ENCODE data around the gene C11orf97. TPM values are rescaled to one million over a fixed set of nuclear protein-coding genes. Genes with fewer than 3 reads are reported as not detected.

C11orf97 gene
- total and polyA plus RNA-seq, 2 donors (not counting 1 experiment from before 2014, with no cell fraction given) = not detected

- intact Hi-C loops (cut with micrococcal nuclease) = loop anchor here (10.0 kb wide), 1 partner anchor 608 kb away; no protein-coding TSS in a partner anchor
- CTCF ChIA-PET = interaction anchor here (1.3 kb wide), 1 partner anchor 10 kb away, joined by 5 read pairs; no protein-coding TSS in a partner anchor
Measured at GRCh38 chr11:94526645-94527438, 14.6 kb downstream of the C11orf97 start.

More at GRCh38 chr11:94526645-94527438, 14.6 kb downstream of the C11orf97 start:
- Histone ChIP-seq H3K9me3 (ENCODE audit: control extremely low read depth in 1 of 3, control insufficient read depth in 2 of 3, insufficient read depth in 1 of 3, low read length in 2 of 3) (no peaks in the 10 kb centered on the region), H3K4me1 (ENCODE audit: control insufficient read depth in 2 of 2, insufficient read depth in 2 of 2, low read length in 2 of 2) (no peaks in the 10 kb centered on the region), H3K4me2 (replicated peaks; ENCODE audit: low read depth, low read length, poor library complexity, severe bottlenecking) (no peak overlapping the region), H3K27me3 (replicated peaks in 1 of 4; ENCODE audit: control extremely low read depth in 1 of 4, control insufficient read depth in 3 of 4, insufficient read depth in 4 of 4, low read length in 3 of 4) (peaks cover 0 to 8% (median 0%) of the 10 kb centered on the region in 4 experiments), H2AFZ (ENCODE audit: insufficient read depth, low read depth, low read length, poor library complexity, severe bottlenecking) (no peak overlapping the region), H4K20me1 (ENCODE audit: control insufficient read depth, insufficient read depth, low read length, poor library complexity, severe bottlenecking) (no peaks in the 10 kb centered on the region), H3K4me3 (ENCODE audit: control extremely low read depth in 1 of 5, extremely low read depth in 1 of 5, insufficient read depth in 1 of 5, low read depth in 2 of 5, low read length in 4 of 5) (no peak overlapping the region), H3K79me2 (ENCODE audit: control insufficient read depth, insufficient read depth, low read length) (no peaks in the 10 kb centered on the region), H3K27ac (ENCODE audit: low read length in 2 of 2) (no peak overlapping the region), H3K9ac (ENCODE audit: low read length) (no peak overlapping the region), H3K36me3 (replicated peaks in 1 of 2; ENCODE audit: control extremely low read depth in 1 of 2, control insufficient read depth in 1 of 2, extremely low read depth in 1 of 2, insufficient read depth in 2 of 2, low read length in 1 of 2) (no peaks in the 10 kb centered on the region)
- POLR2A ChIA-PET = no interaction called here
- WGBS (ENCODE audit: insufficient coverage) = no CpG with 5 or more reads among the region's 4 CpGs
- no peaks in the 10 kb centered on the region for H3K4me1 Mint-ChIP-seq
- no peak overlapping the region for H3K4me3 Mint-ChIP-seq
- ATAC-seq (ENCODE audit: low read depth) (no peak), DNase-seq (no peak)
- H3K27me3 Mint-ChIP-seq = peaks cover 30% of the 10 kb centered on the region
- H3K9me3 Mint-ChIP-seq (ENCODE audit: insufficient read depth) = no peaks in the 10 kb centered on the region
- TF ChIP-seq EZH2 (IDR thresholded peaks at IDR 0.05; ENCODE audit: borderline replicate concordance, insufficient read depth, low read depth, low read length, poor library complexity, severe bottlenecking) = no peak
- no peak for TF ChIP-seq CTCF (IDR thresholded peaks at IDR 0.05)
- no peak overlapping the region for H3K27ac Mint-ChIP-seq
